GM12864 (cell line): ENCODE results near the gene RBMS3.

Source experiments
- DNase-seq: peaks from one replicate; pipeline ENCODE4 v3.0.0-alpha.2; 2011; ENCODE audit warnings: low read depth
- H3K4me3 ChIP-seq: 2 replicates; pipeline ENCODE4 v1.5.1; 2011; ENCODE audit warnings: mild to moderate bottlenecking, low read depth, low read length, control low read depth
- TF ChIP-seq, protein P1 (sequence below): IDR thresholded peaks from 2 replicates; pipeline ENCODE4 v1.5.1; 2011; ENCODE audit warnings: low read depth, mild to moderate bottlenecking, moderate library complexity, low read length, control low read depth, inconsistent platforms; ENCODE audit errors: missing control alignments

The RBMS3 gene

DNA sequence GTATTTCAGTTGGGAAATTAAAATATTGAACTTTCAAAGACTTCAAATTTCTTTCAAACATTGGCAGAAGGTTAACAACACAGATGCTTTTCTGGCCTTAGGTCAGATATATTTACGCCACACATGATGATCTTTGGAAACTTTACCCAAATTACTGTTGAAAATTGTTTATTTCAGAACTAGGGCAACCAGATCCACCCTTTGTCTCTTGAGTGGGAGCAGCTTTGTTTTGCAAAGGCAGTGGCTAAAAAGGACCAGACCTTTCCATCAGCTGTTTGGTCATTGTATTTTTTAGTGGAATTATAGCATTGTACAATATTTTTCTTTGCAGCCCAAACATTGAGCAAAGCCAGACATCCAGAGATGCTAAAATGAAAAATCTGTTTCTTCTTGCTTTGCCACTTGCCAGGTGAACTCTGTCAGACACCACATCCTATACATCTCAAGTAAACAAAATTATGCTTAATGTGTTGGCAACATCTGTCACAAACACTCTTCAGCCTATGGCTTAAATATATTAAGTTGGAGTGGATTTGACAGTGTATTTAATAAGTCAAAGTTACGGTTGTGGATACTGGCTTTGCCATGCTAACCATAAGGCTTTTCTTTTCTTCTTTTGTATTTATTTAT is 651.9 kb downstream of the RBMS3 start:
- no peak overlapping the region for H3K4me3 ChIP-seq
- TF ChIP-seq, protein P1, sequence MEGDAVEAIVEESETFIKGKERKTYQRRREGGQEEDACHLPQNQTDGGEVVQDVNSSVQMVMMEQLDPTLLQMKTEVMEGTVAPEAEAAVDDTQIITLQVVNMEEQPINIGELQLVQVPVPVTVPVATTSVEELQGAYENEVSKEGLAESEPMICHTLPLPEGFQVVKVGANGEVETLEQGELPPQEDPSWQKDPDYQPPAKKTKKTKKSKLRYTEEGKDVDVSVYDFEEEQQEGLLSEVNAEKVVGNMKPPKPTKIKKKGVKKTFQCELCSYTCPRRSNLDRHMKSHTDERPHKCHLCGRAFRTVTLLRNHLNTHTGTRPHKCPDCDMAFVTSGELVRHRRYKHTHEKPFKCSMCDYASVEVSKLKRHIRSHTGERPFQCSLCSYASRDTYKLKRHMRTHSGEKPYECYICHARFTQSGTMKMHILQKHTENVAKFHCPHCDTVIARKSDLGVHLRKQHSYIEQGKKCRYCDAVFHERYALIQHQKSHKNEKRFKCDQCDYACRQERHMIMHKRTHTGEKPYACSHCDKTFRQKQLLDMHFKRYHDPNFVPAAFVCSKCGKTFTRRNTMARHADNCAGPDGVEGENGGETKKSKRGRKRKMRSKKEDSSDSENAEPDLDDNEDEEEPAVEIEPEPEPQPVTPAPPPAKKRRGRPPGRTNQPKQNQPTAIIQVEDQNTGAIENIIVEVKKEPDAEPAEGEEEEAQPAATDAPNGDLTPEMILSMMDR = no peak
- DNase-seq = no peak

DNA sequence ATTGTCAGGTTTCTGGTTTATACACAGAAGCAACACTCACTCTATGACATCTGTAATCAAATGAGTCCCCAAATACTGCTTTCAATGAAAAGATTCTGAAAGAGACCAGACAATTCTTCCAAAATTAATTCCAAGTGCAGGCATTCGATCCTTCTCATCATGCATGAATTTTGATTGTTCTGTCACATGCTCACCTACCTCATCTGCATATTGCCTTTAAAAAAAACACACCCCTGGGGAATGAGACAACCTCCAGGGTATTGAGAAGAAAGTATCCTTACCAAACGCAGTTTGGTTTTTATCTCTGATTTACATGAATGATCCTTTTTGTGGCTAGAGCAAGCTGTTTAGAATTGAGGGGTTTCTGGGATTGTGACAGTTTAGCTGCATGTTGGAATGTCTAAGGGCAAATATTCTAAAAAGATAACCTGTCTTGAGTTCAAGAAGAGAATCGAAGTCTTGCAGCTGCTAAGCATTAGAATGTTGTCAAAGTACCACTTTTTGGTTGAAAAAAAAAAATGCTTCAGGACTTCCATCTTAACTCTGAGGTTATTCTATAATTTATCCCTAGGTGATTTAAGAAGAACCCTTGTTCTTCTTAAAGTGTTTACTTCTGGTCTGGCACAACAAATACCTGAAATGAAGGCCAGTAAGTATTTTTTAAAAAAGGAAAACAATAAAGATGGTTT is 653.1 kb downstream of the RBMS3 start:
- no peak overlapping the region for H3K4me3 ChIP-seq
- DNase-seq = no peak
- TF ChIP-seq, protein P1 = no peak

DNA sequence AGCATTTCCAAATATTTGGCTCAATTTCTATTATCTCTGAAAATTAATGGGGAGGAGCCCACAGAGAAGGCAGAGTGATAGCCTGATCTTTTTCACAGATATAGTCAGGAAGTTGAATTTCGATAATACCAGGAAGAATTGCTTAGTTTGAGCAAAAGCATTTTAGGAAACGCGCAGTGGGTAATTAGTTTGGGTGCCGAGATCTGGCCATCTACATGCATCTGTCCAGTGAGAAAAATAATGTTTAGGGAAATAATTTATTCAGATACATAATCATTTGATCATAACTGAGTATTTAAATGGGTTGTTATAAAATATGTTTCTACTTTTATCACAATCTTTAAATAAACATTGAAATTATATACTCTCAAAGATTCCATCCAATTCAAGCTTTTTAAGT is 653.9 kb downstream of the RBMS3 start:
- TF ChIP-seq, protein P1 = no peak
- H3K4me3 ChIP-seq = no peak overlapping the region
- no peak for DNase-seq

DNA sequence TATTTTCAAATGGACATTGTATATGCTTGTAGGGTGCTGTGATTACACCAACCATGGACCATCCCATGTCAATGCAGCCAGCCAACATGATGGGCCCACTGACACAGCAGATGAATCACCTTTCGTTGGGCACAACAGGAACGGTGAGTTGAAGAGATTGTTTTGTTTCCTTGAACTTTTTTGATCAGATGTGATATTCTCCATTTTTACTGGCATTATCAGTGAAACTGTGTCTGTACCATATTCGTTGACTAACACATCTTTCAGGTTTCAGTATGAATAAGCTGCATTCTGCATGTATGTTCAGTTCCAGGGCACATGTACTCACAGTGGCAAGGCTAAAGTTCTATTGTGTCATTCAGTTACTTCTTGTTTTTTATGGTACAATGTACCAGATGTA is 655.2 kb downstream of the RBMS3 start:
- DNase-seq = peak; percentile 7
- no peak overlapping the region for H3K4me3 ChIP-seq
- TF ChIP-seq, protein P1 = no peak

DNA sequence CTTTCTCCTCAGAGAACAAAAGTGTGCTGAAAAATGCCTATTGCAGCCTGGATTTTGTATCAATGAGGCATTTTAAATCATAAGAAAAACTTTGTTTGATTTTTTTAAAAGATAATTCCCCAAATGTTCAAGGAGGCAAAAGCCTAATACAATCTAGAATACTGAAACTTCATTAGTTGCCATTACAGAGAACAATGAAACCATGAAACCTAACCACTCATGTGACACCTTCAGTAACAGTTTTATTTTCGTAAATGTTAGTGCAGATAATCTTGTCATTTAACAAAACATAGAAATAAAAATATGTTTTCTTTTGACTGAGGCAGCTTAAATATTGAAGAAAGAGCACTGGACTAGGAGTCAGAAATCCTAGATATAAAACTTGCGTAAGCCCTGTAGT is 655.9 kb downstream of the RBMS3 start:
- no peak for DNase-seq
- TF ChIP-seq, protein P1 = no peak
- H3K4me3 ChIP-seq = no peak overlapping the region

DNA sequence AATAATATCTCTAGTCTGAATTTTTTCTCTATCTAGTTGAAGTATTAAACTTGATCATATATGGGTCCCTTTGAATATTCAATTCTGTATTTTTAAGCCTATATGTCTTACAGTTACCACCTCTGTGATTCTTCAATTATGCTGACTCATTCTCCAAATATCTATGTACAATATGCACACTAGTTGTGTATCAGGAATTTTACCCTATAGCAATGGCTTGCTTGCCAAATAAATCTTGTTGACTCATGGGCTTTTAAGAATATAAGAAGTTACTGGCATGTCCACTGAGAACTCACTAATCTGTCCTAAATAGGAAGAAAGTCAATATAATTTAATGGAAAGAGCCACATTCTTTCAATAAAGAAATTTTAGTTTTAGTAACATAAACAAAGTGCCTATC is 656.3 kb downstream of the RBMS3 start:
- DNase-seq = no peak
- H3K4me3 ChIP-seq = no peak overlapping the region
- TF ChIP-seq, protein P1 = no peak

DNA sequence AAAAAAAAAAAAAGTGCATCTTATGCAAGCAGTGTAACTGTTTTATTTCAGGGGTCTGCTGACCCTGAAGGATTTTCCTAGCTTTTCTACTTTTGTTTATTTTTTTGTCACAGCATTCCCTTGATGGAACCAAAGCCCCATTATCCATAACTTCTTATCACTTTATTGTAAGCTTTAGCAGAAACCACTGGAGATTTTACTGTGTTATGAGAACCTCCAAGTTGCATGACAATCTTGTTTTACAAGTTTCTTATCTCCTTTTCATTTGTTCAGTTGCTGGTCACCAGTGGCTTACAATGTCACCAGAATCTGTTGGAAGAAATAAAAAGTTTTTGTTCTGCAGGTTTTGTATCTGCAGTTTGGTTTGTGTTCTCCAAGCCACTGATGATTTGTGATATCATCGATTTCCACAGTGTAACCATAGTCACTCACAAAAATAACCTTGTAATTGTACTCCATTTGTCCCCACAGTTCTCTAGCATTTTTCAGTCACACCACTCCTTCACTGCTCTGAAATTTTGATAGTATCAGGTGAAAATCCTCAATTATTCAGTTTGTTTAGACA is 660.0 kb downstream of the RBMS3 start:
- DNase-seq = no peak
- no peak overlapping the region for H3K4me3 ChIP-seq
- TF ChIP-seq, protein P1 = no peak
